Measurements from ENCODE around the gene CST9. TPM values are rescaled to one million over a fixed set of nuclear protein-coding genes. Genes with fewer than 3 reads are reported as not detected.

CST9 gene
- total and polyA plus RNA-seq, 10 of the 15 experiments (the other 5 are each of a cell fraction or from before 2014, with no cell fraction given), result not detected

DNA sequence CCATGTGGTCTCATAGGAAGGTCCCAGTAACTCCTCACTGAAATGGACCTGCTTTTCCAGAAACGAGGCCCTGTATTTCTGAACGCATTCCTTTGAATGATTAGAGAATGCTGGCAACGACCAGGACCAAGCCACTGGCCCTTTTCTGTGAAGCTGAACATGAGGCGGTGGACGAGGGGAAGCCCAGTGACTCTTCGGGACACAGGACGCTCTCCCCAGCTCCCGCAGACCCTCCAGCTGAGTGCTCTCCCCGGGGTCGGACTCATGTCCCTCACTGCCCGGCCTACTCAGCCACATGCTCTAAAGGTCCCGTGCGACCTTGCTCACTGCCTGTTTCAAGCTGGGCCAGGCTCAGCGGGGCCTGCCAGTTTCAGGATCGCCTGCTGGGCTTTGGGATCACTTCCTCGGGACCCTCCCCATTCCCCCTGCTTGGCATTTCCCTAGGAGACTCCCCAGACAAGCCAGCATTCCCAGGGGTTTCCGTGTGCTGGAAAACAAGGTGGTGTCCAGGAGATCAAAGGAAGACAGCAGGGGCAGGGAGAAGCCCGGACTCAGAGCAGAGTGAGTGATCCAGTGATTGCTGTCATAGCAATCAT lies 2.6 kb upstream of the CST9 start:
- H3K9me3 ChIP-seq (replicated peaks; ENCODE audit: control insufficient read depth, insufficient read depth, low read length), result no peaks in the 10 kb centered on the region
- no peak overlapping the region for H2AFZ ChIP-seq (ENCODE audit: control insufficient read depth, low read depth, low read length)
- BruUV-seq (replicated peaks), result no TSS peak
- no peaks in the 10 kb centered on the region for H3K4me1 ChIP-seq (ENCODE audit: control insufficient read depth, insufficient read depth, low read length)
- ChIA-PET CTCF (interaction anchor here (0.5 to 4.1 kb wide), 2 partner anchors 33 to 165 kb away, joined by 3 to 44 read pairs; no protein-coding TSS in a partner anchor), POLR2A (no interaction called here), SMC1A (ENCODE audit: uncharacterized antibody, unreplicated experiment) (interaction anchor here (1.6 kb wide), 1 partner anchor 167 kb away, joined by 6 read pairs; no protein-coding TSS in a partner anchor), RAD21 (ENCODE audit: unreplicated experiment) (interaction anchor here (1.3 to 2.3 kb wide), 3 partner anchors 165 to 267 kb away, joined by 4 to 11 read pairs (median 6); no protein-coding TSS in a partner anchor)
- no peaks in the 10 kb centered on the region for H4K20me1 ChIP-seq (ENCODE audit: control insufficient read depth, insufficient read depth)
- DNase-seq (ENCODE audit: low read depth, low spot score), result no peak
- no peak overlapping the region for H3K27ac ChIP-seq (ENCODE audit: control insufficient read depth, insufficient read depth)
- ATAC-seq, result no peak
- FAIRE-seq, result no peak
- WGBS (ENCODE audit: insufficient coverage, insufficient replicate concordance, low lambda C conversion rate, missing lambda C conversion rate), result 30% methylated on average over 18 of the region's 18 CpGs
- no peak for TF ChIP-seq POU2F2 (IDR thresholded peaks at IDR 0.05; ENCODE audit: borderline replicate concordance, low read depth, low read length)
- TF ChIP-seq, protein P1, sequence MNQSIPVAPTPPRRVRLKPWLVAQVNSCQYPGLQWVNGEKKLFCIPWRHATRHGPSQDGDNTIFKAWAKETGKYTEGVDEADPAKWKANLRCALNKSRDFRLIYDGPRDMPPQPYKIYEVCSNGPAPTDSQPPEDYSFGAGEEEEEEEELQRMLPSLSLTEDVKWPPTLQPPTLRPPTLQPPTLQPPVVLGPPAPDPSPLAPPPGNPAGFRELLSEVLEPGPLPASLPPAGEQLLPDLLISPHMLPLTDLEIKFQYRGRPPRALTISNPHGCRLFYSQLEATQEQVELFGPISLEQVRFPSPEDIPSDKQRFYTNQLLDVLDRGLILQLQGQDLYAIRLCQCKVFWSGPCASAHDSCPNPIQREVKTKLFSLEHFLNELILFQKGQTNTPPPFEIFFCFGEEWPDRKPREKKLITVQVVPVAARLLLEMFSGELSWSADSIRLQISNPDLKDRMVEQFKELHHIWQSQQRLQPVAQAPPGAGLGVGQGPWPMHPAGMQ (IDR thresholded peaks at IDR 0.05; ENCODE audit: borderline replicate concordance), result no peak
- TF ChIP-seq SMAD5 (IDR thresholded peaks at IDR 0.05; ENCODE audit: low read depth), result no peak
- TF ChIP-seq MYC (IDR thresholded peaks at IDR 0.05; ENCODE audit: insufficient read depth, insufficient read length, insufficient replicate concordance, low read length, severe bottlenecking), result no peak
- no peak for TF ChIP-seq RFX5 (IDR thresholded peaks at IDR 0.05; ENCODE audit: low read depth, low read length)
- TF ChIP-seq, protein P2, sequence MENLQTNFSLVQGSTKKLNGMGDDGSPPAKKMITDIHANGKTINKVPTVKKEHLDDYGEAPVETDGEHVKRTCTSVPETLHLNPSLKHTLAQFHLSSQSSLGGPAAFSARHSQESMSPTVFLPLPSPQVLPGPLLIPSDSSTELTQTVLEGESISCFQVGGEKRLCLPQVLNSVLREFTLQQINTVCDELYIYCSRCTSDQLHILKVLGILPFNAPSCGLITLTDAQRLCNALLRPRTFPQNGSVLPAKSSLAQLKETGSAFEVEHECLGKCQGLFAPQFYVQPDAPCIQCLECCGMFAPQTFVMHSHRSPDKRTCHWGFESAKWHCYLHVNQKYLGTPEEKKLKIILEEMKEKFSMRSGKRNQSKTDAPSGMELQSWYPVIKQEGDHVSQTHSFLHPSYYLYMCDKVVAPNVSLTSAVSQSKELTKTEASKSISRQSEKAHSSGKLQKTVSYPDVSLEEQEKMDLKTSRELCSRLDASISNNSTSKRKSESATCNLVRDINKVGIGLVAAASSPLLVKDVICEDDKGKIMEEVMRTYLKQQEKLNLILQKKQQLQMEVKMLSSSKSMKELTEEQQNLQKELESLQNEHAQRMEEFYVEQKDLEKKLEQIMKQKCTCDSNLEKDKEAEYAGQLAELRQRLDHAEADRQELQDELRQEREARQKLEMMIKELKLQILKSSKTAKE (IDR thresholded peaks at IDR 0.05; ENCODE audit: low read depth, poor library complexity, severe bottlenecking), result no peak
- no peak for TF ChIP-seq LARP7 (IDR thresholded peaks at IDR 0.05)
- TF ChIP-seq SUPT20H (IDR thresholded peaks at IDR 0.05; ENCODE audit: borderline replicate concordance, control insufficient read depth, low read depth, low read length), result no peak
- TF ChIP-seq SREBF2 (IDR thresholded peaks at IDR 0.05; ENCODE audit: low read length), result no peak
- no peak for TF ChIP-seq RBBP5 (conservative IDR thresholded peaks at IDR 0.05)
- no peak for TF ChIP-seq ZNF217 (IDR thresholded peaks at IDR 0.05)
- TF ChIP-seq HCFC1 (IDR thresholded peaks at IDR 0.05; ENCODE audit: low read length), result no peak
- TF ChIP-seq, protein P3, sequence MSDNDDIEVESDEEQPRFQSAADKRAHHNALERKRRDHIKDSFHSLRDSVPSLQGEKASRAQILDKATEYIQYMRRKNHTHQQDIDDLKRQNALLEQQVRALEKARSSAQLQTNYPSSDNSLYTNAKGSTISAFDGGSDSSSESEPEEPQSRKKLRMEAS (IDR thresholded peaks at IDR 0.05; ENCODE audit: low read depth, low read length), result no peak
- no peak for TF ChIP-seq RCOR1 (conservative IDR thresholded peaks at IDR 0.05; ENCODE audit: low read depth, low read length)
- TF ChIP-seq SMC3 (IDR thresholded peaks at IDR 0.05; ENCODE audit: borderline replicate concordance, low read length), result no peak
- no peak for TF ChIP-seq HDAC6 (IDR thresholded peaks at IDR 0.05; ENCODE audit: unreplicated experiment)
- in situ Hi-C loops (cut with MboI) (loop anchor here (5.0 kb wide), 1 partner anchor 171 kb away; the partner anchor contains the start of gene CSTL1), intact Hi-C loops (cut with micrococcal nuclease; ENCODE audit: unreplicated experiment) (loop anchor here (10.0 kb wide), 1 partner anchor 914 kb away; no protein-coding TSS in a partner anchor)
- no peaks in the 10 kb centered on the region for H3K36me3 ChIP-seq (ENCODE audit: control insufficient read depth in 2 of 2, insufficient read depth in 2 of 2, low read length in 1 of 2)
- no peak overlapping the region for H3K4me2 ChIP-seq (ENCODE audit: control insufficient read depth, insufficient read depth)
- no peak overlapping the region for H3K9ac ChIP-seq (ENCODE audit: control insufficient read depth, insufficient read depth, low read length)
- H3K79me2 ChIP-seq (ENCODE audit: control insufficient read depth, insufficient read depth, low read length), result no peaks in the 10 kb centered on the region
- H3K4me3 ChIP-seq, result no peak overlapping the region
- H3K27me3 ChIP-seq (replicated peaks in 1 of 2; ENCODE audit: control insufficient read depth in 2 of 2, insufficient read depth in 2 of 2, low read length in 1 of 2), result no peaks in the 10 kb centered on the region
